Measurements from ENCODE around the gene GALNT10.

The GALNT10 gene

GRCh38 chr5:154273963-154274827 lies 83.7 kb downstream of the GALNT10 start:
- no peak for TF ChIP-seq ARNTL (CRISPR knock-in tag; IDR thresholded peaks at IDR 0.05; ENCODE audit: borderline replicate concordance, low read depth)
- no peak for TF ChIP-seq ZNF565 (CRISPR knock-in tag; conservative IDR thresholded peaks at IDR 0.05; ENCODE audit: low read depth)
- no peak for TF ChIP-seq ZFP30 (CRISPR knock-in tag; IDR thresholded peaks at IDR 0.05)
- no peak for TF ChIP-seq ISL1 (CRISPR knock-in tag; IDR thresholded peaks at IDR 0.05)
- no peak for TF ChIP-seq GLIS3 (CRISPR knock-in tag; IDR thresholded peaks at IDR 0.05)
- TF ChIP-seq ESRRG (CRISPR knock-in tag; IDR thresholded peaks at IDR 0.05), result no peak
- no peak for TF ChIP-seq ZC3H10 (CRISPR knock-in tag; IDR thresholded peaks at IDR 0.05)
- TF ChIP-seq OSR1 (CRISPR knock-in tag; IDR thresholded peaks at IDR 0.05), result no peak
- TF ChIP-seq BACH2 (CRISPR knock-in tag; IDR thresholded peaks at IDR 0.05; ENCODE audit: borderline replicate concordance), result no peak
- TF ChIP-seq CSDC2 (CRISPR knock-in tag; IDR thresholded peaks at IDR 0.05), result no peak
- TF ChIP-seq POU6F1 (CRISPR knock-in tag; IDR thresholded peaks at IDR 0.05; ENCODE audit: borderline replicate concordance, low read depth), result no peak
- TF ChIP-seq TCF4 (CRISPR knock-in tag; IDR thresholded peaks at IDR 0.05; ENCODE audit: borderline replicate concordance), result no peak
- TF ChIP-seq CREB5 (CRISPR knock-in tag; IDR thresholded peaks at IDR 0.05; ENCODE audit: low read depth), result no peak
- no peak for TF ChIP-seq PPARA (CRISPR knock-in tag; IDR thresholded peaks at IDR 0.05; ENCODE audit: borderline replicate concordance)
- no peak for TF ChIP-seq TOX (CRISPR knock-in tag; IDR thresholded peaks at IDR 0.05; ENCODE audit: borderline replicate concordance)
- no peak for TF ChIP-seq ZNF8 (CRISPR knock-in tag; IDR thresholded peaks at IDR 0.05)
- TF ChIP-seq RARB (CRISPR knock-in tag; IDR thresholded peaks at IDR 0.05), result no peak
- no peak for ATAC-seq

GRCh38 chr5:154274828-154275185 lies 84.3 kb downstream of the GALNT10 start:
- ATAC-seq, result no peak

More at GRCh38 chr5:154274828-154275185, 84.3 kb downstream of the GALNT10 start:
- TF ChIP-seq TSHZ2 (CRISPR knock-in tag; IDR thresholded peaks at IDR 0.05) (no peak), RARB (CRISPR knock-in tag; IDR thresholded peaks at IDR 0.05) (no peak), ZC3H10 (CRISPR knock-in tag; IDR thresholded peaks at IDR 0.05) (no peak), CSDC2 (CRISPR knock-in tag; IDR thresholded peaks at IDR 0.05) (no peak), SNAI2 (CRISPR knock-in tag; IDR thresholded peaks at IDR 0.05) (no peak), POU6F1 (CRISPR knock-in tag; IDR thresholded peaks at IDR 0.05; ENCODE audit: borderline replicate concordance, low read depth) (no peak), TOX (CRISPR knock-in tag; IDR thresholded peaks at IDR 0.05; ENCODE audit: borderline replicate concordance) (no peak), CSRNP3 (CRISPR knock-in tag; IDR thresholded peaks at IDR 0.05) (no peak), OSR1 (CRISPR knock-in tag; IDR thresholded peaks at IDR 0.05) (no peak), ARNTL (CRISPR knock-in tag; IDR thresholded peaks at IDR 0.05; ENCODE audit: borderline replicate concordance, low read depth) (no peak), ZFP30 (CRISPR knock-in tag; IDR thresholded peaks at IDR 0.05) (no peak)
